GM12878 (cell line): Measurements from ENCODE around the gene HLA-DPB1. TPM values are rescaled to one million over a fixed set of nuclear protein-coding genes. Genes with fewer than 3 reads are reported as not detected.

Experiments
- ATAC-seq: fragments of 200-7000 bp; cut with Tn5 transposase; 3 replicates; pipeline ENCODE4 v1.9.1; 2020; ENCODE audit warnings: mild to moderate bottlenecking, moderate library complexity
- BruUV-seq: library from RNA; stranded (reverse); fragments of 400-500 nt; replicated peaks from 2 replicates; lab custom pipeline; 2021; lab: Mats Ljungman, UMichigan
- CTCF ChIA-PET: fragments of 300-600 bp; sonication (Branson Sonifier 250); formaldehyde crosslinking; extraction: SDS; loops from one replicate; lab custom pipeline; 2021; ENCODE audit warnings: inconsistent platforms; lab: Yijun Ruan, JAX
- POLR2A ChIA-PET: fragments of 350-600 bp; formaldehyde crosslinking; extraction: SDS; loops from one replicate; lab custom pipeline; 2021; ENCODE audit warnings: inconsistent platforms; lab: Charles Lee
- RAD21 ChIA-PET: fragments of 300-600 bp; sonication (Branson Sonifier 250); formaldehyde crosslinking; loops from one replicate; lab custom pipeline; 2023; ENCODE audit warnings: antibody characterized with exemption; ENCODE audit not compliant: unreplicated experiment; lab: Charles Lee
- SMC1A ChIA-PET: fragments of 300-600 bp; sonication (Branson Sonifier 250); formaldehyde crosslinking; loops from one replicate; lab custom pipeline; 2023; ENCODE audit not compliant: unreplicated experiment, uncharacterized antibody; lab: Charles Lee
- DNase-seq: peaks from one replicate; pipeline ENCODE4 v3.0.0-alpha.2; 2011; ENCODE audit warnings: low read depth, low spot score
- FAIRE-seq: peaks from 3 replicates; lab custom pipeline; 2011; peaks lifted over from hg19 to GRCh38; lab: Jason Lieb, UNC
- H2AFZ ChIP-seq: 2 replicates; pipeline ENCODE4 v1.6.0; 2011; ENCODE audit warnings: low read depth, low read length, control low read depth; ENCODE audit not compliant: control insufficient read depth
- H3K27ac ChIP-seq: 2 replicates; pipeline ENCODE4 v1.5.1; 2011; ENCODE audit warnings: control low read depth; ENCODE audit not compliant: control insufficient read depth, insufficient read depth
- H3K27me3 ChIP-seq, 2 experiments: replicated peaks in 1 of 2; 2 replicates each; pipeline versions ENCODE4 v1.6.0 to v1.6.1; 2011; ENCODE audit warnings: low read length in 1 of 2; ENCODE audit not compliant: control insufficient read depth in 2 of 2, insufficient read depth in 2 of 2
- H3K36me3 ChIP-seq, 2 experiments: 2 replicates each; pipeline ENCODE4 v1.5.1; 2011; ENCODE audit warnings: low read length in 1 of 2; ENCODE audit not compliant: control insufficient read depth in 2 of 2, insufficient read depth in 2 of 2
- H3K4me1 ChIP-seq: 2 replicates; pipeline ENCODE4 v1.6.1; 2011; ENCODE audit warnings: mild to moderate bottlenecking, low read length, moderate library complexity, mixed read lengths; ENCODE audit not compliant: control insufficient read depth, insufficient read depth
- H3K4me2 ChIP-seq: 2 replicates; pipeline ENCODE4 v1.6.0; 2011; ENCODE audit warnings: control low read depth; ENCODE audit not compliant: control insufficient read depth, insufficient read depth
- H3K4me3 ChIP-seq: fragments of 200-600 bp; sonication (generic); 2 replicates; pipeline ENCODE4 v1.5.1; 2016
- H3K79me2 ChIP-seq: 2 replicates; pipeline ENCODE4 v1.6.0; 2011; ENCODE audit warnings: low read length; ENCODE audit not compliant: control insufficient read depth, insufficient read depth
- H3K9ac ChIP-seq: 2 replicates; pipeline ENCODE4 v1.8.0; 2011; ENCODE audit warnings: low read length, control low read depth, mixed read lengths; ENCODE audit not compliant: control insufficient read depth, insufficient read depth
- H3K9me3 ChIP-seq: replicated peaks from 3 replicates; pipeline ENCODE4 v1.5.1; 2011; ENCODE audit warnings: mild to moderate bottlenecking, low read length; ENCODE audit not compliant: control insufficient read depth, insufficient read depth
- H4K20me1 ChIP-seq: 2 replicates; pipeline ENCODE4 v1.6.0; 2011; ENCODE audit not compliant: control insufficient read depth, insufficient read depth
- BCL11A ChIP-seq: IDR thresholded peaks from 2 replicates; pipeline ENCODE4 v1.6.1; 2011; ENCODE audit warnings: low read depth, low read length
- CHD4 ChIP-seq: fragments of 200-600 bp; sonication (generic); IDR thresholded peaks from 2 replicates; pipeline ENCODE4 v1.6.1; 2016; ENCODE audit warnings: mild to moderate bottlenecking
- E4F1 ChIP-seq: fragments of 450-650 bp; IDR thresholded peaks from 2 replicates; pipeline ENCODE4 v1.6.1; 2018; ENCODE audit warnings: borderline replicate concordance, mild to moderate bottlenecking; ENCODE audit not compliant: partially characterized antibody
- ELK1 ChIP-seq: IDR thresholded peaks from 2 replicates; pipeline ENCODE4 v1.6.1; 2012; ENCODE audit warnings: low read depth, low read length, improper control_type of control experiment
- ETV6 ChIP-seq, 2 experiments: fragments of 450-650 bp in 1 of 2; IDR thresholded peaks in 1 of 2; conservative IDR thresholded peaks in 1 of 2; 2 replicates each; pipeline ENCODE4 v1.6.1; 2014; ENCODE audit warnings: antibody characterized with exemption in 1 of 2, borderline replicate concordance in 1 of 2, low read depth in 1 of 2, mild to moderate bottlenecking in 1 of 2, moderate library complexity in 1 of 2
- HCFC1 ChIP-seq: fragments of 150-350 bp; IDR thresholded peaks from 2 replicates; pipeline ENCODE4 v1.6.1; 2014; ENCODE audit warnings: low read length
- MYC ChIP-seq: IDR thresholded peaks from 2 replicates; pipeline ENCODE4 v1.6.1; 2011; ENCODE audit warnings: mild to moderate bottlenecking, low read length, moderate library complexity, inconsistent platforms; ENCODE audit not compliant: insufficient read depth, insufficient replicate concordance, insufficient read length, severe bottlenecking
- NR2F1 ChIP-seq: fragments of 450-650 bp; conservative IDR thresholded peaks from 2 replicates; pipeline ENCODE4 v1.6.1; 2017; ENCODE audit warnings: mild to moderate bottlenecking
- PKNOX1 ChIP-seq: fragments of 450-650 bp; IDR thresholded peaks from 2 replicates; pipeline ENCODE4 v1.6.1; 2016; ENCODE audit warnings: mild to moderate bottlenecking
- RCOR1 ChIP-seq: conservative IDR thresholded peaks from 2 replicates; pipeline ENCODE4 v1.6.1; 2012; ENCODE audit warnings: low read depth, low read length, improper control_type of control experiment
- TCF12 ChIP-seq: IDR thresholded peaks from 2 replicates; pipeline ENCODE4 v1.6.1; 2011; ENCODE audit warnings: low read depth, mild to moderate bottlenecking, low read length
- ZBTB33 ChIP-seq: fragments of 450-650 bp; IDR thresholded peaks from 2 replicates; pipeline ENCODE4 v1.6.1; 2017; ENCODE audit warnings: mild to moderate bottlenecking
- ZNF207 ChIP-seq: fragments of 450-650 bp; IDR thresholded peaks from 2 replicates; pipeline ENCODE4 v1.6.1; 2014; ENCODE audit warnings: antibody characterized with exemption, mild to moderate bottlenecking, borderline replicate concordance
- WGBS: methylation state at CpG from one replicate; pipeline ENCODE4 v1.1.6; 2016; ENCODE audit warnings: low lambda C conversion rate; ENCODE audit not compliant: insufficient replicate concordance, insufficient coverage; ENCODE audit errors: missing lambda C conversion rate; 5-methylcytosine and 5-hydroxymethylcytosine counted together
- in situ Hi-C: fragments of 300-500 bp; cut with MboI; formaldehyde crosslinking; loops from 9 replicates; pipeline ENCODE4 v1.14.3; 2018; ENCODE audit warnings: mixed read lengths
- intact Hi-C: fragments of 100-400 bp; cut with micrococcal nuclease; formaldehyde crosslinking; loops from one replicate; pipeline ENCODE4 v1.14.2; 2022; ENCODE audit not compliant: unreplicated experiment
- polyA plus RNA-seq, 11 experiments: library from polyadenylated mRNA; depleted of rRNA in 4 of 11; unstranded in 6 of 11; stranded (reverse) in 5 of 11; fragments of >200 nt; fragmentation: Nextera tagmentation in 4 of 11; fragmentation: Illumina TruSeq in 1 of 11; extraction: Ambion mirVana in 4 of 11; extraction: Trizol in 1 of 11; gene quantifications; 1 replicate in 1 of 11; 2 replicates in 10 of 11; pipeline versions ENCODE4 v1.2.1 to v1.2.3, GENCODE V29; 2011 to 2016; ENCODE audit warnings: inconsistent platforms in 2 of 11, missing spikeins in 2 of 11, low read depth in 1 of 11
- total RNA-seq, 4 experiments: library from RNA; depleted of rRNA in 3 of 4; stranded (reverse); fragments of >200 nt in 3 of 4; fragmentation: Illumina TruSeq in 1 of 4; extraction: Trizol in 1 of 4; gene quantifications; 2 replicates each; pipeline versions ENCODE4 v1.2.1 to v1.2.3, GENCODE V29; 2013 to 2021

The HLA-DPB1 gene
- total and polyA plus RNA-seq, 10 of the 15 experiments (the other 5 are each of a cell fraction or from before 2014, with no cell fraction given), result 101 to 675 (median 352) TPM

GRCh38 chr6:33057222-33058150, 18.3 kb upstream of the HLA-DPB1 start (continued):
- no peak for TF ChIP-seq MYC
- TF ChIP-seq, all 136 proteins: peak for 17

- Histone ChIP-seq H3K27me3 (no peaks in the 10 kb centered on the region), H3K79me2 (no peaks in the 10 kb centered on the region), H3K36me3 (peaks cover 0 to 19% of the 10 kb centered on the region in 2 experiments; a peak in 3 of 4 replicates), H3K4me3 (no peak overlapping the region), H3K4me2 (no peak overlapping the region), H4K20me1 (no peaks in the 10 kb centered on the region), H3K4me1 (peaks cover 13% of the 10 kb centered on the region), H3K27ac (peak overlapping the region; percentile 66), H3K9me3 (peaks cover 7% of the 10 kb centered on the region), H3K9ac (no peak overlapping the region), H2AFZ (no peak overlapping the region)
- BruUV-seq, result no TSS peak
- 52% methylated on average over 2 of the region's 2 CpGs for WGBS
- FAIRE-seq (peak; percentile 78), ATAC-seq (peak; percentile 94), DNase-seq (peak; percentile 62)
- ChIA-PET CTCF (interaction anchor here (0.9 to 1.6 kb wide), 6 partner anchors 11 to 63 kb away, joined by 3 to 15 read pairs (median 4); partner anchors contain the start of gene HLA-DPA1), SMC1A (interaction anchor here (0.8 to 1.6 kb wide), 9 partner anchors 10 to 51 kb away, joined by 3 to 21 read pairs (median 4); partner anchors contain the start of genes HLA-DPA1 and HLA-DPB1), RAD21 (interaction anchor here (0.8 to 1.4 kb wide), 7 partner anchors 11 to 48 kb away, joined by 3 to 10 read pairs (median 6); partner anchors contain the start of genes HLA-DPA1 and HLA-DPB1), POLR2A (interaction anchor here (0.7 to 1.6 kb wide), 8 partner anchors 11 to 90 kb away, joined by 3 to 22 read pairs (median 5); partner anchors contain the start of genes HLA-DOA, HLA-DPA1 and HLA-DPB1)
- in situ Hi-C loops (loop anchor here (25.0 kb wide), 1 partner anchor 1600 kb away; no protein-coding TSS in a partner anchor), intact Hi-C loops (no loop called here)
- TF ChIP-seq CHD4, result no peak
- no peak for TF ChIP-seq ETV6 (conservative IDR thresholded peaks at IDR 0.05 in 1 of 2, IDR thresholded peaks at IDR 0.05 in 1 of 2; ENCODE audit: borderline replicate concordance in 1 of 2, low read depth in 1 of 2)
- no peak for TF ChIP-seq RCOR1
- peak; percentile 77 for TF ChIP-seq ELK1
- no peak for TF ChIP-seq HCFC1
- no peak for TF ChIP-seq TCF12
- TF ChIP-seq PKNOX1, result 0 out of 2 replicates have a peak, but pooled peaks have one; percentile 20
- TF ChIP-seq BCL11A, result no peak
- no peak for TF ChIP-seq NR2F1
- TF ChIP-seq E4F1, result no peak
- no peak for TF ChIP-seq ZNF207
- peak; percentile 96 for TF ChIP-seq ZBTB33
These were observed 13.8 kb upstream of the HLA-DPB1 start for GRCh38 chr6:33061987-33062386.
